Inflammatory macrophage treated with lipopolysaccharide for 1 hour (primary cell): ENCODE measurements around the gene GPR61.
A peak's percentile ranks its signal among the peaks of the same experiment; 100 is the strongest.

Experiments used
- DNase-seq, 2 donors: peaks; one replicate each; pipeline ENCODE4 v3.0.0-alpha.2; 2020 to 2022

GPR61 gene, protein sequence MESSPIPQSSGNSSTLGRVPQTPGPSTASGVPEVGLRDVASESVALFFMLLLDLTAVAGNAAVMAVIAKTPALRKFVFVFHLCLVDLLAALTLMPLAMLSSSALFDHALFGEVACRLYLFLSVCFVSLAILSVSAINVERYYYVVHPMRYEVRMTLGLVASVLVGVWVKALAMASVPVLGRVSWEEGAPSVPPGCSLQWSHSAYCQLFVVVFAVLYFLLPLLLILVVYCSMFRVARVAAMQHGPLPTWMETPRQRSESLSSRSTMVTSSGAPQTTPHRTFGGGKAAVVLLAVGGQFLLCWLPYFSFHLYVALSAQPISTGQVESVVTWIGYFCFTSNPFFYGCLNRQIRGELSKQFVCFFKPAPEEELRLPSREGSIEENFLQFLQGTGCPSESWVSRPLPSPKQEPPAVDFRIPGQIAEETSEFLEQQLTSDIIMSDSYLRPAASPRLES

DNA sequence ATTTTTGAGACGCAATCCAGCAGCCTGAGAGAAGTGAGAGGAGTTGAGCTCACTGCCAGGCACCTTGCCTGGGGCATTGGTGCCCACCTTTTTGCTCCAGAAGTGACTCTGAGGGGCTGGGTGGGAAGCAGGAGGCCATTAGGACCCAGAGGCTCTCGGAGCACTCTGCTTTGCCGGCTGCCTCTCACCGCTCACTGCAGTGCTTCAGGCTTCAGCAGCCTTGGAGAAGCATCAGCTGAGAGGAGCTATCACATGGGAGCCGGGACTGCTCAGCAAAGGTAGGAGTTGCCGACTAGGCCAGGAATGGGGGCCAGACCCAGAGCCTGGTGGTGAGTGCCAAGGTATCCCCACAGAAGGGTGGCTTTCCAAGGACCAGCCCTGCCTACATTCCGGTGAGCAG is at the start of gene GPR61:
TSS of gene GPR61 (plus strand) at position 197 of the 400 bp plus-strand sequence. CDS start 3,151 bp downstream, outside the sequence.
- no peak for DNase-seq

DNA sequence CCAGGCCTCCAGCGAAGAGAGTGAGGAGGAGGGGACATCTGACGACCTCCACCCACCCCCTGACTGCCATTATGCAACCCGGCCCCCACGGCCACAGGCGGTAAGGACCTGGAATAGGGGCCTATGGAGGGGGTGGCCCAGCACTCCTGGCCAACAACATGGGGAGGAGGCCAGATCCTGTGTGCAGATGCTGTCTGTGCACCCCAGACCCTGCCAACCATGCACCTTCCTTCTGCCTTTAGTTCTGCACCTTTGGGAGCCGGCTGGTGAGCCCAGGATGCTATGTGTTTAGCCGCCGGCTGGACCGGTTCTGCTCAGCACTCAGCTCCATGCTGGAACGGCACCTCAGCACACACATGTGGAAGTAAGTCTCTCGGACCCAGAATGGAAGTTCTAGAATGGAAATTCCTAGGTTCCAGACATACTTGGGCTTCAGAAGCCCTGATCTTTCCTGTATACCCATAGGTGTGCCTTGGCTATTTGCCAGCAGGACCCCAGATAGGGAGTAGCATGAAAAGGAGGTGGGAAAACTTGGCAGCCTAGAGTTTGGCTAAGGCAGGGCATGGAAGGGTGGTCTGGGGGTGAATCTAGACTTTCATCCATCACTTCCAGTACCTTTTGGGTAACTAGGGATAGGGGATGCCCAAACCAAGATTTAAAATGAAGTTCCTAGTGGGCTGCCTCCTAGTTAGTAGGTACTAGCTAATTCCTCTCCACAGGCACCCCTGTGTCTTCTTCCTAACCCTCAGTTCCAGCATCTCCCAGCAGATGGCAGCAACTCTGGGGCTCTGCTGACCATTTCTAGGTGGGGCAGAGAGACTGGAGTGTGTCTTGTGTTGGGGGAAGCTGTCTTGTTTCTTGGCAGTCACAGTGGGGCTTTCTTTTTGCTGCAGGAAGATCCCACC is 49.4 kb upstream of the GPR61 start:
- DNase-seq = peak; percentile 53 to 89

DNA sequence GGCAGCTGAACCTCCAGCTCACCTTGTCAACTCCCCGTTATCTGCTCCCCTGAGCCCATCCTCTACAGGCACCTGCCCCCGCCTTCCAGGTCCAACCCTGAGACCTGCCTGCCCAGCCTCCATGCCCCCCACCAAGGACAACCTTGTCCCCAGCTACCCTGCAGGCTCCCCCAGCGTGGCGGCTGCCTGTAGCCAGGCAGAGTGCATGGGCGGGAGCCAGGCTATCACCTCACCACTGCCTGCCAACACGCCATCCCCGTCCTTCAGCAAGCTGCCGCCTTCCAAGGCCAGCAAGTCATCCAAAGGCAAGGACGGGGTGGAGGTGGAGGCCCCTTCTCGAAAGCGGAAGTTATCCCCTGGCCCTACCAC is 48.8 kb upstream of the GPR61 start:
- no peak for DNase-seq

DNA sequence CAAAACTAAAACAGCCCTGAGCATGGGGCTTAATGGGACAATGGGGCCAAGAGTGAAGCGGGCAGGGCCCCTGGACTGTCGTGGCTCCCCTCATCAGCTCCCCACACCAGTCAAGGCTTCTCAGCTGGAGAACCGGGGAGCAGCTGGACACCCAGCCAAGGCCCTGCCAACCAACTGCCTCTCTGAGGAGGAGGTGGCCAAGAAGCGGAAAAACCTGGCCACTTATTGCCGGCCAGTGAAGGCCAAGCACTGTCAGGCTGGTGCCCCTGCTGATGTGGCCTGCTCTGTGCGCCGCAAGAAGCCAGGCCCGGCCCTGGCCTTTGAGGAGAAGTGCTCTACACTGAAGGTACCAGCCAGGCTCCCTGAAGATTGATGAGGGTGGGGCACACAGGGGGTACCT is 48.3 kb upstream of the GPR61 start:
- no peak for DNase-seq

DNA sequence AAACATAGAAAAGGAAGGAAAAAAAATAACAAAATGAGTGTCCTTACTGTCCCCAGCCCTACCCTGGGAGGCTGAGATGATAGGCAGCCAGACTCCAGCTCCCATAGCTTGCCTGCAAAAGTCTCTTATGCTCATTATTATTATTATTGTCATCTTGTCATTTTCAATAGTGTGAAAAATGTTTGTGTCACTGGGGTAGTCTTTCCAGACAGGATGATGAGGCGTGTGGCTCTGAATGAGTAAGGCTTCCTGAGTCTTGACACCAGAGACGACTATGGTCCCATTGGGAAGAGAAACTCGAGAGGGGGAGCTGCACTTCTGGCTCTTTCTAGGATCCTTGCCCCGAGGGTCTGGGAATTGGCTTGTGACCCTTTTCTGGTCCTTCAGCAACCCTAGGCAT is 46.9 kb upstream of the GPR61 start:
- DNase-seq = no peak

DNA sequence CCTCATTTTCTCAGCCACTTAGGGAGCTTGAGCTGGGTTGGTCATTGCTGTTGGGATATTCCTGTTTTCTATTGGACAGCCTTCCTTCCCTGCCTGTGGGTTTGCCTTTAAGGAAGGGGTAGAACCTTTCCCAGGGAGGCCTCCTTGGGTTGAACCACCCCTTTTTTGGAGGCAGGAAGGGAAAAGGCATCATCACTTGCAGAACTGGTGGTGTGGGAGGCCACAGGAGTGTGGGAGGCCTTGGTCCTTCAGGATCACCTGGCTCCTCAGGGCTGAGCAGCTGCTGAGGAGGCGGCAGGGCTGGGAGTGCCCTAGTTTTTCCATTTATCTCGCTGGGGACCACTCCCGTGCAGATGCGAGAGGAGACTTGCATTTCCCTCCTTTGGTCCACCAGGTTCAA is 46.4 kb upstream of the GPR61 start:
- no peak for DNase-seq

DNA sequence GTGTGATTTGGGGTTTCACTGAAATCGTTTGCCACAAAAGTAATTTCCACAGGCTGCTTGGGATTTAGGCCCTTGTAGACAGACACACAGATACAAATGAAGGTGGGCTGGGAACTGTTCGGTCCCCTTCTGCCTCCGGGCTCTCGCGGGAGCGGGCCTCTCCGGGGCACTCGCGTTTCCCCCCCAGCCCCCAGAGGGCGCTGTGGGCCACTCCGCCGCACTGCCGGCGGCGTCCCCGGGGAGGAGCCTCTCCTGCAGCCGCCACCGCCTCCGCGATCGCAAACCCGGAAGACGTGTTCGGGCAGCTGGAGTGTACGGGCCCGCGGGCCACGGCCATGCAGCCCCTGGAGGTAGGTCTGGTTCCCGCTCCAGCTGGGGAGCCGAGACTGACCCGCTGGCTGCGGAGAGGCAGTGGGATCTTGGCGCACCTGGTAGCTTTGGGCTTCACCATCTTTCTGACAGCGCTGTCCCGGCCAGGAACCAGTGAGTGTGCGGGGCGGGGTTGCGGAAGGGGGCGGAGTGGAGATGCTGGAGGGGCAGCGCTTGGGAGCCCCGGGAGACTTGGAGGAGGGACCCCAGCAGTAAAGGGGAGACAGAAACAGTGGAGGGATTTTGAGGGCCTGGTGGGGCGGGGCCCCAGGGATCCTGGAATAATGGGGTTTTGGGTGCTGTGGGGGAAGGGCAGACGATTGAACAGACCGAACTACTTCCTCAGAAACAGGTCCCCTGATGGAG is 45.7 kb upstream of the GPR61 start, which contains the start of gene CYB561D1:
TSS of gene CYB561D1 (plus strand) at position 290 of the 735 bp plus-strand sequence. CDS start at position 336, 46 bp downstream.
- peak; percentile 71 to 94 for DNase-seq

DNA sequence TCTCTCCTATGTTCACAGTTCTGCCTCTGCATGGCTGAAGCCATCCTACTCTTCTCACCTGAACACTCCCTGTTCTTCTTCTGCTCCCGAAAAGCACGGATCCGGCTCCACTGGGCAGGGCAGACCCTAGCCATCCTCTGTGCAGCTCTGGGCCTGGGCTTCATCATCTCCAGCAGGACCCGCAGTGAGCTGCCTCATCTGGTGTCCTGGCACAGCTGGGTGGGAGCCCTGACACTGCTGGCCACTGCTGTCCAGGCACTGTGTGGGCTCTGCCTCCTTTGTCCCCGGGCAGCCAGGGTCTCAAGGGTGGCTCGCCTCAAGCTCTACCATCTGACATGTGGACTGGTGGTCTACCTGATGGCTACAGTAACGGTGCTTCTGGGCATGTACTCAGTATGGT is 43.9 kb upstream of the GPR61 start:
- DNase-seq = no peak

DNA sequence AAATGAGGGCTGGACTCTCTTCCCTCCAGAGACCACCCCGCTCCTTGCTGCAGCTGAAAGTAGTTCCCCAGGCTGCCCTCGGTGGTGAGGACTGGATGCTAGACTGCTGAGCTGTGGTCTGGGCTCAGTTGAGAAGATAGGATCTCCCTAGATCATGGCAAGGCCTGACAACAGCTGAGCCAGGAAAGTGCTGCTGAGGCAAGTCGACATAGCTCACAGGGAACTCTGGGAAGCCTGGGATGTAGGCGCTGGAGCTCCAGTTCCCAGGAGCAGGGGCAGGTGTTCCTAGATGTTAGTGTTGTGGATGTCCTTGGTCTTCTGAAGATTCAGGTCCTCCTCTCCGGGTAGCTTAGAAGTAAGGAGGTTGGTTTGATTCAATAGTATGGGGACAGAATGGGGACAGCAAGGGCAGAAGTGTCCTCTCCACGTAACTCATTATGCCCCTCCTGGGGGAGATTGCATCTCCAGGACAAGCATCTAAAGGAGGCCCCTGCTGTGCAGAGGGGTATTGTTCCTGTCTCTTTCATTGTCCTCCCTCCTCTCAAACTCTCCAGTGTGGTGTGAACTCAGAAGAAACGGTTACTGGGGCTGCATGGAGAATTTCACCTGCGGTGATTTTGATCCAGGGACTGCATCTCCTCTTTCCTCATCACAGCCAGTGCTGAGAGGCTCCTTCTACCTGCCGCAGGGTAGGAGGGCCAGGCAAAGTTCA is 42.1 kb upstream of the GPR61 start:
- no peak for DNase-seq

DNA sequence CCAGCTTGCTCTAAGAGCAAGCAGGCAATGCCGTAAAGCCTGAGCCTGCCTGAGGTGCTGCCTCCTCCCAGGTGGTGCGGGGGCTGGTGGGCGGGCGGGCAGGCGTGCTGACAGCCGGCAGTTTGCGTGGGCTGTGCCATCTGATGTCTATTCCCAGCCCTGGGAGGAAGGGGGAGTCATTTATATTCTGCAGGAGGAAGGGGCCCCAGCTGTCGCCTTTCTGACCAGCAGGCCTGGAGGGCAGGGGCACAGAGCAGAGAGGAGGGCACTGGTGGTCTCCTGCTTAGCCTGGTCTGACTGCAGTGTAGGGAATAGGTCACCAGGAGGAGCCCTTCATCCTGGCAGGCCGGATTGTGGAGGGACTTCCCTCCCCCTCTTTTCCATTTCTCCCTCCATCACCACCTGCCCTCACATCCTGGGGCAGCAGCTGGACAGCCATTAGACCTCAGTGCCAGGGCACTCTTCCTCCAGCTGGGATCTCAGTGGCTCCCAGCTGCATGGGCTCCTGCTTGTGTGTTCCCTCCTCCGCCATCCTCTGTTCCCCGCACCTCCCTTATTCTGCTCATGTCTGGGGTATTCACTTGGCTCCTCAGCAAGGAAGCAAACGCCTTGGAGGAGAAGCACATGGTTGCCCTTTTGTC is 41.4 kb upstream of the GPR61 start:
- peak in 1 of 2 donors; percentile 20 for DNase-seq

DNA sequence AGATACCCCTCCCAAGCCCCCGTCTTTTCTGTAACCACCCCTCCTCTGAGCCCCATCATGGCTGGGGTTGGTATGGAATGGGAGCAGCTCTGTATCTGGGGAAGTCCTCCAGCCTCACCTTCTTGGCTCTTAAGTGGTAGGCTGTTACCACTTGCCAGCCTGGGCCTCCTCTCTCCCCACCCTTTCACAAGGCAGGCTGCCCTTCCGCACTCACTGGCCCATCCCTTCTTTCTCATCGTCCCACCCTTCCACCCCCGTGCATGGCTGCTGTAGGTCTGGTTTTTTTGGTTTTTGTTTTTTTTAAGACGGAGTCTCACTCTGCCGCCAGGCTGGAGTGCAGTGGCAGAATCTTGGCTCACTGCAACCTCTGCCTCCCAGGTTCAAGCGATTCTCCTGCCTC is 40.6 kb upstream of the GPR61 start:
- no peak for DNase-seq

DNA sequence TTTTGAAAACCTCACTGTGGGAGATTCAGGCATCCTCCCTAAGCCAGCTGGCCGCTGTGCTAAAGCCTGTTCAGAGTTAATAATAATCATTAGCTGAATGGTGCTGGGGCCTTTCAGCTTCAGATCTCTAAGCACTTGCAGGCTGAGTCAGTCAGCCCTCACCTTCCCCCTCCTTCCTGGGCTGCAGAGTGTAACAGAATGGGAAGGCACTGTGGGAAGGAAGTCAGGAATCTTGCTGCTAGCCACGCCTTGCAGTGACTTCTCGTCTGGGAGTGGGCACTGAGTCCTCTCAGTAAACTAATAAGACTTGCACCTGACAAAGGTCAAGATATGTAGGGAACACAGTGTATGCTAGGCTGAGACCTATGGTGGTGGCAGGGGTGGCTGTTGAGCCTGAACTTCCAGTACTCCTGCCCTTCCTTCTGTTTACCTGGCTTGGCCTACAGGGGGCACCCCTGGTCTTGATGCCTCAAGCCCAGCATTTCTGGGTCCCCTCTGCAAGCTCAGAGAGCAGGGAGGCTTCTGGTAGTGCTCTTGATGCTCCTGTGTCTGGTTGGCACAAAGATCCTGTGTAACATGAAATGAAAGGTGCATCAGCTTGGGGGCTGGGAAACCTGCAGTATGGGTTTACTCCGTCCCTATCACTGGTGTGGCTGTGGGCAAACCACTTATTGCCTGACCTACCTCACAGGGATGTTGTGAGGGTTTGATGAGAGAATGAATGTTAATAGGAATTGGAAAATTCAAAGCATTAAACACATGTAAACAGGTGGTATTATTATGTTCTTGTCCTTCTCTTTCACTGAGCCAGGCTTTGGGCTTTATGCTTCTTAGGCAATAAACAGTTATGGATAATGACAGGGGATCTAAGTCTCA is 39.8 kb upstream of the GPR61 start:
- peak; percentile 35 to 38 for DNase-seq

DNA sequence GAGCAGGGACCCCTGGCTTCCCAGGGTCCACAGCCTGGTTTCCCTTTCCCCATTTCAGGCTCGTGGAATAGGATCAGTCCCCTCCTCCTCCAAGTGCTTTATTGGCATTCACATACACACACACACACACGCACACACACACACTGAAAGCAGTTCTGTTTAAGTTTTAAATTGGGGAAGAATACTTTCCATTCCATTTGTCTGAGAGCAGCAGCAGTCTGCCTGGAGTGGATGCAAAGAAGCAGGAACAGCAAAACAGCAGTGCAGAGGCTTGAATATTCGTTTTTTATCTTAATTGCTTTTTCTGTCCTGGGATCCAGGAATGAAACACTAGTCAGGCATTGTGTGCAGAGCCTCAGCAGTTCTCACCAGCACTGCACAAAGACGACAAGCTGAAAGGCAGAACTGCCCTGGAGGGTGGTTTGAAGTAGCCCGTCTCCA is 38.7 kb upstream of the GPR61 start:
- peak in 1 of 2 donors; percentile 16 for DNase-seq

DNA sequence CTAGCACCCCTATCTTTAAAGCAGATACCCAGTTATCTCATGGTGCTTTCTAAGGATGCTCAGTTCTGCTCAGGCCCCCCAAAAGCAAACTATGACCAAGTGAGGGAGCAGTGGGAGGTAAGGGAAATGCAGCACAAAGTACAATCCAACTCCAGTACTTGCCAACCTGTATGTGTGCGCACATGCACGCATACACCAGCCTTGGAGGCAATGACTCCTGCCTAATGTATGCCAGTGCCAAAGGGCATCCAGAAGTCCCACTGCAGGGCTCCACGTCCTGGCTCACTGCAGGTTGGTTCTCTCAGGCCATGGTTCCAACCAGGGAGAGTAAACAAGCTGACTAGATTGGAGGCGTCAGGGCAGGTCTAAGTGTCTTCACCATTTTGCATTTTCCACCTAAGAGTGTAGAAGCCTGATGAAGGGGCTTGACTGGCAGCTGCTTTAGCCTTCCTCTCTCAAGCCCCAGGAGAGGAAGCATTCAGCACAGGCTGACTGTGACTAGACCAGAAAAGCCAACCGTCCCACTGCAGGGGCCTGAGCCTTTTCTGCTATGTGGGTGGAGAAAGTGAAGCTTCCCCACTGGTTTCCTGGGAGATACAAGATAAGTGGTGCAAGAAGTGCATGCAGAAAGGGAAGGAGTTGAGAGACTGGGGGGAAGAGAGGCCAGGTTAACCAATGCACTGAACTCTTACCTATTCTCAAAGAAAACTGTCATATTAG is 37.9 kb upstream of the GPR61 start:
- peak; percentile 59 to 81 for DNase-seq

DNA sequence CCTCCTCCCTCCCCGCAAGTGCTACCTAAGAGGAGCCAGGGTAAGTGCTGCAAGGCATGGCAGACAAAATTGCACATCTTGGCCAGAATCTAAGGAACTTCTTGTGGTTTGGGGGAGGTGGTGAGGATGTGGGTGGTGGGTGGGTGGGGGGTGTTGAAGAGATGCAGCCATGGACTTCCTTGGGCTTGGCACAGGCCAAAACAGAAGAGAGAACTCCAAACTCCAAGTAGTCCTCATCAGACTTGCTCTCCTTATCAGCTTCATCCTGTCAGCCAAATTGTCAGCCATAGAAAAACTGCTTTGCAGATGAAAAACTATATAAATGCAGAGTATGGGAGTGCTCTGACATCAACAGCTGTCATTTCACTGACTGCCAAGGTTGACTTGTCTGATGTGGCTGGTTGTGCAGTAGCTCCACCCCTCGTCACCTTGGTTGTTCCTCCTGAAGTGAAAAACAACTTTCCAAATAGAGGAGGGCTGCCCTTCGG is 37.3 kb upstream of the GPR61 start:
- no peak for DNase-seq

DNA sequence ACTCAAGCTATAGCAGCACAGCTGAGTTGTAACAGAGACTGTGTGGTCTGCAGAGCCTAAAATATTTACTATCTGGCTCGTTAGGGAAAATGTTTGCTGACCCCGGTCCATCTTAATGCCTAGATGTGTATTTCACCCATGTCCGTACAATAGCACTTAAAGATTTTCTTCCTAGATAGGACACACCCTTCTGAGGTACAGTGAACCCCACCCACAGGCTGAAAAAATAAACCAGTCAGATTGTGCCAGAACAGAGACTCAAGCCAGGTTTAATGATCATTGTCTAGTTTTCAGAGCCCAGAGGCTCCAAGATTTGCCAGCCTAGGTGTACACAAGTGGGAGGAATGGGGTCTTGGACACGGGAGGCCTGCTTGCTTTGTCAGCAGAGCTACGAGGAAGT is 35.7 kb upstream of the GPR61 start:
- no peak for DNase-seq

DNA sequence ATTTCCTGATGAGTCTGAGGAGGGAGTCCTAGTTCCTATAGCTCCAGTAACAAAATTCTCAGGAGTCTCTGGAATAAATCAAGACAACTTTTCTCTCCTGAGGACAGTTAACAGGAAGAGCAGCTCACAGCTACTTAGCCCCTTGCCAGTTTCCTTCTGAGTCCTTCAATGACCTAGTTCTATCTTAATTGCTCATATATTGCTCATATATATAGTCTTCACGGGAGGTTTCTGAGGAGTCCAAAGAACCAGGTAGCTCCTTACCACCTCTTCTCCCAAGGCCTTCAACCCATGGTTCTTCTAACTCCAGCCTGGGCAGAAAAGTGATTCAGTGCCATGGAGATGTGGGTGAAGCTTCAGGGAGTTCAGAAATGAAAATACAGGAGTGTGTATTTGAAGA is 34.7 kb upstream of the GPR61 start:
- no peak for DNase-seq

DNA sequence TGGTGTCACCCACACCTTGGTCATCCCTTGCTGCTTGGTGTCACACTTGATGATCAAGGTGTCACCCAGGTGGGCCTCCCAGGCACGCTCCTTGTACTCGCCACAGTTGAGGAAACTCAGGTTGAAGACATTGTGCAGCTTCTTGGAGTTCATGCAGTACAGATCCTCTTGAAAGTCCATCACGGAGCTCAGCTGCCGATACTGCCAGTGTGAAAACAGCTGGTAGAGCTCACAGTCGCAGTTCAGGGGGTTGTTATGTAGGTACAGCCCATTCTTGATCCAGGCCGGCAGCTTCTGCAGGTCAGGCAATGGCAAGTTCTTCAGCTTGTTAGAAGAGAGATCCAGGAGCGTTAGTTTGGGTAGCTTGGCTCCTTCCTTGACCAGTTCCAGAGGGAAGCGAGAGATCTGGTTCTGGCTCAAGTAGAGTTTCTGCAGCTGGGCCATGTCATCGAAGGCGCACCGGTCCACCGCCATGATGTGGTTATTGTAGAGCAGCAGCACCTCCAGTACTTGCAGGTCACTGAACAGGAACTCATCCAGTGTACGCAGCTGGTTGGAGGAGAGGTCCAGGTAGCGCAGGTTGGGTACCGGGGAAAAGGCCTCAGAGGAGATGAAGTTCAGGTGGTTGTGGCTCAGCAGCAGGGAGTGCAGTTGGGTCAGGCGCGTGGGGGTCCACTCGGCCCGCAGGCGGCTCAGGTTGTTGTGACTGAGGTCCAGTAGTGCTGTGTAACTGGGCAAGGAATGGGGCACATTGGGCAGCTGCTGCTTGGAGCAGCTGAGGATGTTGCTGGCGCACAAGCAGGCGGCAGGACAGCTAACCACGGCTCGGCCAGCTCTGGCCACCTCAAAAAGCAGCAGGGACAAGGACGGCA is 31.4 kb upstream of the GPR61 start:
- no peak for DNase-seq

DNA sequence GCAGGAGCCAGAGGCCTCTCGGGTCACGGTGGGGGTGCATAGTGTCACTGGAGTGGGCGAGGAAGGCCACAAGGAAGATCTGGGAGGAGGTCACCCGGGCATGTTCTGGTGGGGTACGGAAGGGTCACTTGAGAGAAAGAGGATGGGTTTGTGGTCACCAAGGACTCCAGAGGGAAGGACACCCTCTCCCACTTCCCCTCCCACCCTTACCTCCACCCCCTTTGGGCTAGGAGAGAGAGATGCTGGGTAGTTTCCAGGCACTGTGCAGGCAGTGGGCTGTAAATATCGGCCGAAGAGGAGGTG is 30.8 kb upstream of the GPR61 start:
- DNase-seq = no peak
